GM21737 (cell line): ENCODE data around the gene GTF2IRD1.
"Not testable (repeated sequence)": the region's sequence is repeated elsewhere in the genome, so short reads cannot be mapped to it uniquely, and the experiment has no call there.

Source experiments
- ATAC-seq: cut with Tn5 transposase; IDR thresholded peaks from one replicate; pipeline ENCODE4 v1.9.1; 2021; ENCODE audit warnings: mild to moderate bottlenecking, moderate library complexity; ENCODE audit not compliant: unreplicated experiment

GTF2IRD1 gene

DNA sequence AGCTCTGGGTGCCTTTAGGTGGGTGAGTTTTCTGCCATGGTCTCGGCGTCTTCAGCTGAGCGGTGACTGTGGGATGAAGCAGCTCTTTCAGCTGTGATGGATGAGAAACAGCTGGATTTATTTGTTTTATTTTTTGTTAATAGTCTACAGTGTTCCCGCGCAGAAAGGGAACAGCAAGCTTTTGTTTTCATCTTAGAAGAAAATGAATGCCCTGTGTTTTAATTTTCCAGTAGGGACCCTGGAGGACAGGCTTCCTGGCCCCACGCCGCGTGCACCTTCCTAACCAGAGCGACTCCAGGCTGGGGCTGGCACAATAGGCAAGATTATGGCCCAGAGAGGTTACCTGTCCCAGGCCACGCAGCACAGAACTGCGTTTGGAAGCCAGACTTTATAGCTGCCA, 57.6 kb downstream of the GTF2IRD1 start:
- ATAC-seq = no peak

GRCh38 chr7:74512762-74513161, 59.1 kb downstream of the GTF2IRD1 start:
- no peak for ATAC-seq

- ATAC-seq = no peak
Observed at GRCh38 chr7:74514131-74514591, 60.5 kb downstream of the GTF2IRD1 start.

DNA sequence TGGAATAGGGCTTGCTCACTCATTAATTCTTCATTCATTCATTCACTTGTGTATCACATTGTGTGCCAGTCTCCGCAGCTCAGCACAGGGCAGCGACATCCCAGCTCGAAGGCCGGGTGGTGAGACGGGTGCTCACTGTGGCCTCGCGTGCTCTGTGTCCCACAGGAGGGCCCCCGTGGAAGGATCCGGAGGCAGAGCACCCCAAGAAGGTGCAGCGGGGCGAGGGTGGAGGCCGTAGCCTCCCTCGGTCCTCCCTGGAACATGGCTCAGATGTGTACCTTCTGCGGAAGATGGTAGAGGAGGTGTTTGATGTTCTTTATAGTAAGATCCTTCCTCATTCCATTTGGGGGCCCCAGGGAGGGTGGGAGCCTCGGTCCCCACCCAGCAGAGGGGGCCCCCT, 61.6 kb downstream of the GTF2IRD1 start:
- no peak for ATAC-seq

GRCh38 chr7:74516214-74516613, 62.5 kb downstream of the GTF2IRD1 start:
- ATAC-seq = no peak

DNA sequence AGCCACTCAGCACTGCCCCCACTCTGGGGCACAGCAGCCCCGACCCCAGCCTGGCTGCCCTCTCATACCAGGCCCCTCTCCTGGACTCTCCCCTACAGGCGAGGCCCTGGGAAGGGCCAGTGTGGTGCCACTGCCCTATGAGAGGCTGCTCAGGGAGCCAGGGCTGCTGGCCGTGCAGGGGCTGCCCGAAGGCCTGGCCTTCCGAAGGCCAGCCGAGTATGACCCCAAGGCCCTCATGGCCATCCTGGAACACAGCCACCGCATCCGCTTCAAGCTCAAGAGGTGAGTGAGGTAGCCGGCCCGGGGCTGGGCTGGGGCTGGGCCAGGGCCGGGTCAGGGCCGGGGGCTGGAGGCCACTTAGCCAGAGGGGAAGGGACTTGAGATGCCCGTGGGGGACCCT, 64.3 kb downstream of the GTF2IRD1 start:
- ATAC-seq = no peak

DNA sequence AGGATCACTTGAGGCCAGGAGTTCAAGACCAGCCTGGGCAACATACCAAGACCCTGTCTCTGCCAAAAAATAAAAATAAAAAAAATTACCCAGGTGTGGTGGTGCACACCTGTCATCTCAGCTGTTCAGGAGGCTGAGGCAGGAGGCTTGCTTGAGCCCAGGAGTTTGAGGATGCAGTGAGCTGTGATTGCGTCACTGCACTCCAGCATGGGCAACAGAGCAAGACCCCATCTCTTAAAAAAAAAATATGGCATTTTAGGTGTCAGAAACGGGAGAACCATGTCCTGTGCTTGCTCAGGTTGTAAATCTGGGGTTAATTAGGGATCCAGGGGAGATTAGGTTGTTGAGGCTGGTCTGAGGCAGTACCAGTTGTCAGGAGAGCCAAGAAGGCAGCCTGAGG, 64.9 kb downstream of the GTF2IRD1 start:
- ATAC-seq = no peak

GRCh38 chr7:74519395-74519794, 65.7 kb downstream of the GTF2IRD1 start:
- ATAC-seq = no peak

DNA sequence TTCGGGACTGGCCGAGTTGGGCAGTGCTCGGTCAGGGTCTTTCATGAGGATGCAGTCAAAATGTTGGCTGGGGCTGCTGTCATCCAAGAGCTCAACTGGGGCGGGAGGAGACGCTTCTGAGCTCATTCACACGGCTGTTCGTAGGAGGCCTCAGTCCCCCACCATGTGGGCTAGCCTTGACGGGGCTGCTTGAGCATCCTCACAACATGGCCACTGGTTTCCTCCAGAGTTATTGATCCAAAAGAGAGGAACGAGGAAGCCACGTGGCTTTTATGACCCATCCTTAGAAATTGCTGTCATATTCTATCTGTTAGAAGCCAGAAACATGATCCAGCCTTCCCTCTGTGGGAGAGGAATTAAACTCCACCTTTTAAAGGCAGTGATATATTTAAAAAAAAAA, 68.1 kb downstream of the GTF2IRD1 start:
- ATAC-seq = no peak

DNA sequence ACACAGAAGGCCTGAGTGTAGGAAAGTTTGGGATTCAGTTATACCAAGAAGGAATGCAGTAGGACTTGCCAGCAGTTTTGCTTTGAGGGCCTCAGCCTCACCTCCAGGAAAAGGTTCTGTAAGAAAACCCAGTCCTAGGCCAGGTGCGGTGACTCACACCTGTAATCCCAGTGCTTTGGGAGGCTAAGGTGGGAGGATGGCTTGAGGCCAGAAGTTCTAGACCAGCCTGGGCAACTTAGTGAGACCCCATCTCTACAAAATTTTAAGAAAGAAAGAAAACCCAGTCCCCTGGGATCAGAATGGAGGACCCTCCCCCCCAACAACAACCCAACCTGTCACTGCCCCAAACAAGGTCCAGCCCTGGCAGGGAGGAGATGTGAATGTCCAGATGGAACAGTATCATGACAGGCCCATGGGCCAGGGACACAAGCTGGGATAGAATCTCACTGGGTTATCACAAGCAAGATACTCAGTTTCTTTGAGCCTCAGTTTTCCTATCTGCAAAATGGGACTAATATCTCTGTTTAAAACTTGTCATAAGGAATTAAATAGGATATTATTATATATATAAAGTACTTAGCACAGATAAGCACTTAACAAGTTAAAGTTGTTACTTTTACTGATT, 68.7 kb downstream of the GTF2IRD1 start:
- ATAC-seq = no peak

GRCh38 chr7:74523015-74523414, 69.3 kb downstream of the GTF2IRD1 start:
- ATAC-seq = no peak

DNA sequence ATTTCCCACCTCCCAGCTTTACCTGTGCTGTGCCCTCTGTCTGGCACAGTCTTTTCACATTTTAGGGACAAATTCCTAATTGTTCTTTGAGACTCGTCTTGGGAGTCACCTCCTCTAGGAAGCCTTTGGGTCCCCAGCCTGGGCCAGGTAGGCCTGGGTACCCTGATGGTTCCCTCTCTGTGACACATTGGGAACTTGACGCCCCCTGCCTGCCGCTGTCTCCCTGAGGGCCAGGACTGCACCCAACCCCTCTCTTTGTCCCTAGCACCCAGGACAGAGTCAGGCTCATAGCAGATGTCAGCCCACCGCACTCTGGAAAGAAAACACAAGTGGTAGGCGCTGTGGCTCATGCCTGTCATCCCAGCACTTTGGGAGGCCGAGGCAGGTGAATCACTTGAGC, 71.4 kb downstream of the GTF2IRD1 start:
- ATAC-seq = no peak

- no peak for ATAC-seq
Observed at GRCh38 chr7:74525881-74526280, 72.2 kb downstream of the GTF2IRD1 start.

GRCh38 chr7:74526780-74527179, 73.1 kb downstream of the GTF2IRD1 start:
- ATAC-seq = no peak

DNA sequence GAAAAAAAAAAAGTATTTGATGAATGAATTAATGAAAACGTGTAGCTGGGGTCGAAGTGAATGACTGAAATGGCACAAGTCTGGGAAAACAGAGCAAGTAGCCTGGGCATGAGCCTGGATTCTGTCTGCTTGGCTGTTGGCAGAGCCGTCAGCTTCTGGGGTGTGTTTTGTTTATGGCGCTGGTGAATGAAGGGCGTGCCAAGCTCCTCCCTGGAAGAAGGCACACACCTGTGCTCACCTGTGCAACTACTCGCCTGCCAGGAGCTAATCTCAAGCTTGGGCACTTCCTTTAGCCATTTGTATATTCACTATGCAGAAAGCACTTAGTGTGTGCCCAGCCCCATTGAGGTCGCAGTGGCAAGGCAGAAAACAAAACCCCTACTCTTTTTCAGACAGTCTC, 74.1 kb downstream of the GTF2IRD1 start:
- ATAC-seq = no peak

DNA sequence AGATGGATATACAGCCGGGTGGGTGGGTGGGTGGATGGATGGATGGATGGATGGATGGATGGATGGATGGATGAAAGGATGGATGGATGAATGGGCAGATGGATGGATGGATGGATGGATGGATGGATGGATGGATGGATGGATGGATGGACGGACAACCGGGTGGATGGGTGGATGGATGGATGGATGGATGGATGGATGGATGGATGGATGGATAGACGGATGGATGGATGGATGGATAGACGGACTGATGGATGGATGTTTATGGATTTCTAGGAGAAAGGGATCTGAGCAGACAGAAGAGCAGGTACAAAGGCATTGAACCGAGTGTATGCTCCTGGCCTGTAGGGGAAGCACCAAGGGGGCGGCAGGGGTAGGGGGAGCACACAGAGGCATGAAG, 75.1 kb downstream of the GTF2IRD1 start:
- ATAC-seq = not testable (repeated sequence)

DNA sequence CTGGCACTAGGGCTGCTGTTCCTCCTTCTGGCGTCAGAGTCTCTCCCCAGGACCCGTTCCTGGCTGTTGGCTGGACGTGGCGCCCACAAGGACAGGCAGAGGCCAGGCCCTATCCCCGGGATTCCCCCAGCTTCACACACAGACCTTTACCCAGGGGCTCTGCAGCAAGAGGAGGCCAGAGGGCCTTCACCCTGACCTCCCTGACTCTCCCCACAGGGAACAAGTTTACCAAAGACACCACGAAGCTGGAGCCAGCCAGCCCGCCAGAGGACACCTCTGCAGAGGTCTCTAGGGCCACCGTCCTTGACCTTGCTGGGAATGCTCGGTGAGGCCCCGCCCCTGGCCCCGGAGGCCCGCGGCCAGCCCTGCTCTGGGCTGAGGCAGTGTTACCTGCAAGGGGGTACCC, 82.2 kb downstream of the GTF2IRD1 start:
- ATAC-seq = no peak

- not testable (repeated sequence) for ATAC-seq
Observed at GRCh38 chr7:74541937-74542336, 88.2 kb downstream of the GTF2IRD1 start.

DNA sequence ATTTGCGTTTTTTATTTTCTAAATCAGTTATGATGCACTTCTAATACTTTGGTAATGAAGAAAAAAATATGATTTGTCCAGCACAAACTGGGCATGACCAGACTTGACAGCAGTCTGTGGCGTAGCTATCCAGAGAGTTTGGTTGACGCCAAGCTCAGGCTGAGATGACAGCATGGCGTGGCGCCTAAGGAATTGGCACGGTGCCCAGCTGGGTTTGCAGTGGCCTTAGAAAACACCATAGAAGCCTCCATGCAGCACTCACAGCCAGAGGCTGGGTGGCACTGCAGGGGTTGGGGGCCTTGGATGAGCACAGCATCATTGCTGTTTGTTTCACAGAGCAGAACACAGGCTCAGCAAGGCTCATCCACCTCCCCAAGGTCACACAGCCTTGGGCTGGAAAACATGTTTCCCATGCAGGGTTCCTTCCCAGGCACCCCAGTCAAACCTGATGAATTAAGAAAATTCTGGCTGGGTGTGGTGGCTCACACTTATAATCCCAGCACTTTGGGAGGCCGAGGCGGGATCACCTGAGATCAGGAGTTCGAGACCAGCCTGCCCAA, 88.9 kb downstream of the GTF2IRD1 start:
- no peak for ATAC-seq

- ATAC-seq = no peak
Observed at GRCh38 chr7:74544706-74545469, 91.2 kb downstream of the GTF2IRD1 start.

GRCh38 chr7:74545921-74546320, 92.2 kb downstream of the GTF2IRD1 start:
- no peak for ATAC-seq

- ATAC-seq = not testable (repeated sequence)
Observed at GRCh38 chr7:74553596-74554012, 99.9 kb downstream of the GTF2IRD1 start.
